Measurements from ENCODE around the gene ABRAXAS1.

DNA sequence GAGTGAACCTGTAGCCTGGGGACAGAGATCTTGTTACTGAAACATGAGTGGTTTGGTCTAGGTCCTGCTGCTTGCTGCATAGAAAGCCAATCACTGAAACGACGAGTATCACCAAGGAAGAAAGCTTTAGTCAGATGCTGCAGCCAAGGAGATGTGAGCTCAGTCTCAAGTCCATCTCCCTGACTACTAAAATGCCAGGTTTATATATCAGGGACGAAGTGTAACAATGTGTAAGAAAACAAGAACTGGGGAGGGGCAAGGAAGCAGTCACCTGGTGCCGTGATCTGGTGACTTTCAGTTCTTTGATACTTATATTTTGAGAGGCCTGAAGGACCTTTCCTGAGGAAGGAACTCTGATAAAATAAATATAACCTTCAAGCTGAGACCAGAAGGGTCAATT lies 19.6 kb upstream of the ABRAXAS1 start:
- TF ChIP-seq POLR2A (IDR thresholded peaks at IDR 0.05; ENCODE audit: low read depth, low read length) = no peak
- TF ChIP-seq POLR2AphosphoS5 (IDR thresholded peaks at IDR 0.05; ENCODE audit: low read depth, low read length) = no peak
- TF ChIP-seq TAF1 (IDR thresholded peaks at IDR 0.05; ENCODE audit: borderline replicate concordance, low read depth, low read length) = no peak
